GM18508 (cell line): ENCODE results near the gene ZNF462.

Experiments
- ATAC-seq: cut with Tn5 transposase; IDR thresholded peaks from one replicate; pipeline ENCODE4 v1.9.1; 2021; ENCODE audit warnings: moderate number of reproducible peaks; ENCODE audit not compliant: insufficient read depth, unreplicated experiment

Gene ZNF462

GRCh38 chr9:106954974-106955850 lies 92.2 kb downstream of the ZNF462 start:
- no peak for ATAC-seq

DNA sequence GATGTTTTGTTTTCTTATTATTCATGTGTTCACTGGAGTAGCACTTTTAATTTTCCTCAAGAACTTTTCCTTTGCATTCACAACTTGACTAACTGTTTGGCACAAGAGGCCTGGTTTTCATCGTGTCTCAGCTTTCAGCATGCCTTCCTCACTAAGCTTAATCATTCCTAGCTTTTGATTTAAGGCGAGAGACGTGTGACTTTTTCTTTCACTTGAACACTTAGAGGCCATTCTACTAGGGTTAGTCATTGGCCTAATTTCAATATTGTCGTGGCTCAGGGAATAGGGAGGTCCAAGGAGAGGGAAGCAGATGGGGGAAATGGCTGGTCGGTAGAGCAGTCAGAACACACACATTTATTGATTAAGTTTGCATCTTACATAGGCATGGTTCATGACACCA lies 94.0 kb downstream of the ZNF462 start:
- no peak for ATAC-seq

DNA sequence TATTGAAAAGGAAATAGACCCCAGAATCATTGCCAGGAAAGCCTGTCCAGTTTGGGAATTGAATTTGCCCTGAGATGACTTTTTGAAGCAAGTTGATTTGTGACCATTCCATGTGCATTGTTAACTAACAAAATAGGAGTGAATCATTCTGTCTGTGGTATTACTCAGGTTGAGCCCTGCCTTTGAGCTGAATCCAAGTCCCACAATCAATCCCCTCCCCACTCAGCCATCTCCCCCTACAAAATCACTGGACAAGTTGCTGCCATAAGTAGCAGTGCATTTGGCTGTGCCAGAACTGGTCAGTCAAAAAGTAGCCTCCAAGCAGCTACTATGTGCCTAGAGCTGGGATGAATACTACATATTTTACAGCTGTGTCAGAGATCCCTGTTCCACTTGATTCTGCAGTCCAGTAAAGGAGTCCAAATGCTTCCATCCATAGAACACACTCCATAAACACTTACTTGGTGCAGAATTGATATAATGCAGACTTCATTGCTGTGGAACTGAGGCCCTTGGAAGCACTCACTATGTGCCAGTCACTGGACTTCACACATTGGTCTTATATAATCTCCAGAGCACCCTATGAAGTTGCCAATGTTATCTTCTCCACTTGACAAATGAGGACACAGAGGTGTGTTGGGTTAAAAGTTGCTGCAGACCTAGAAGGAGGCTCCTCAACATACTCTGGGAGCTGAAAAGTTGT lies 96.1 kb downstream of the ZNF462 start:
- no peak for ATAC-seq

DNA sequence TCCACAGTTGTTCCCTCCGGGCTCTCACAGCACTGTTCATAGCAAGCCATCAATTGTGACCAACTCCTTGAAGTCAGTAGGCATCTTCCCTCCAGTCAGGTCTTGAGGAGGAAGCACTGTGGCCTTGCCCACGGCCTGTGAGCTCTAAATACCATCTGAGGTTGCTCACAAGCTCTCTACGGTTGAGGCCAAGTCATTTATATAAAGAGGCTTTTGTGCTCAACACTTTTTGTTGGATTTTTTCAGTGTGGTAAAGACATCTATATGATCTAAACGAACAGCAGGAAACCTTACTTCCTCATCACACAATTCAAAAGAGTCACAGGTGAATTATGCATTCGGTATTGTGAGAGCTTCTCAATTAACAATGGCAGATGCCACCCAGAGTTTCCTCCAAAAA lies 97.3 kb downstream of the ZNF462 start:
- ATAC-seq: no peak

GRCh38 chr9:106961623-106962022 lies 98.7 kb downstream of the ZNF462 start:
- ATAC-seq: no peak

DNA sequence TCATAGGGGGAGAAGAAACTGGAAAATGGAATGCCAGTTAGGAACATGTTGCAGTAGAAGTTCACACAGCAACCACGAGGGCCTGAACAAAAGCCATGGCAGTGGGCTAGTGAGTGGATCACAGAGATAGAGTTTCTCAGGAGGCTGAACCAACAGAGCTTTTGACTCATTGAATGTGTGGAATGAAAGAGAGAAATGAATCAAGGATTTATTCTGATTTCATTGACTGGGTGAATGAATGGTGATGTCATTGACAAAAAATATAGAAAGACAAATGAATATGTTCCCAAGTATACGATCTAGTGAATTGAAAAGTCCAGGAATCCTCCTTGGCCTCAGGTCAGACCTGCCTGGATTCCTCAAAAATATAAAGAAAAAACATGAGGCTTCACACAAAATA lies 99.2 kb downstream of the ZNF462 start:
- no peak for ATAC-seq

GRCh38 chr9:106962615-106963363 lies 99.8 kb downstream of the ZNF462 start:
- ATAC-seq: no peak

GRCh38 chr9:106963684-106964083 lies 100.7 kb downstream of the ZNF462 start:
- no peak for ATAC-seq

DNA sequence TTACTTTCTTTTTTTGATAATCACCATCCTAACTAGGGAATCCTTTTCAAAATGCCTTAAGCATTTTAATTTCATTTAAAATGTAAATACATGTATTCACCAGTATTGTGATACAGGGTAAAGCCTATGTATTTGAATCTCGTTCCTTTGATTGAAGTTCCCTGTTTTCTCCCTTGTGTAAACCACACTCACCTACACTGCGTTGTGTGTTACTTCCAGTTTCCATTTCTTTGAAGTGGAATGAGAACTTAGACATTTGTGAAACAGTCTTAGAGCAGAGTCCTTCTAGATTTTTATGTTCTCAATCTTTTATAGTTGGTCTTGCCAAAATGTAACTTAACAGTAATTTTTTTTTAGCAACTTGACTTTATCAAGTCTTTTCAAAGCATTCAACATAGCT lies 101.4 kb downstream of the ZNF462 start:
- no peak for ATAC-seq

DNA sequence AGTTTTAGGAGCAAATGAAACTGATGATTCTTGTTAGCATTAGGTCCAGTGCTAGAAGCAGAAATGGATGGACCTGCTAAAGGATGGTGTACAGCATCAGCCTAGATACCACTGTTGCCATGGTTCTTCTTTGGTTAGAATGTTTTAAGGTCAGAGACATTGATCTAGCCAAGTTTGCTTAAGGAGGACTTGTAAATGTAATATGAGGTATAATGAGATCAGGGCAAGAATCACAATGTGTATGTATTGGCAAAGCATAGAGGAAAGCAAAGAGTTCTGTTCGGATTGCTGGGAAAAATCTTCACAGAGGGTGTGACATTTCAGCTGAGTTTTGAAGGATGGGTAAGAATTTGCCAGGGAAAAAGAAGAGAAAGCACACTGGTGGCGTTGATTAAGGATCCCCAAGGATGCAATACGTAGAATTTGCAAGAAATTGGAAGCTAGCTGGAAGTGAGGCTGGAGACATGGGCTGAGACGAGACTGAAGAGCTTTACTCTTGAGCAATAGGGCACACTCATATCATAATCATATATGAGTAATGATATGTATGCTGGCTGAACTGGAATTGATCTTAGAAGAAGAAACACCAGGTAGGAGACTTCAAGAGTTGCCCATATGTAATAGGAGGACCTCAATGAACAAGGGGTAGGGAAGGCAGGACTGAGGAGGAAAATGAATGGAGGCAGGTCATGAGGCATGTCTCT lies 102.0 kb downstream of the ZNF462 start:
- ATAC-seq: no peak

GRCh38 chr9:106966481-106966880 lies 103.5 kb downstream of the ZNF462 start:
- ATAC-seq: no peak

DNA sequence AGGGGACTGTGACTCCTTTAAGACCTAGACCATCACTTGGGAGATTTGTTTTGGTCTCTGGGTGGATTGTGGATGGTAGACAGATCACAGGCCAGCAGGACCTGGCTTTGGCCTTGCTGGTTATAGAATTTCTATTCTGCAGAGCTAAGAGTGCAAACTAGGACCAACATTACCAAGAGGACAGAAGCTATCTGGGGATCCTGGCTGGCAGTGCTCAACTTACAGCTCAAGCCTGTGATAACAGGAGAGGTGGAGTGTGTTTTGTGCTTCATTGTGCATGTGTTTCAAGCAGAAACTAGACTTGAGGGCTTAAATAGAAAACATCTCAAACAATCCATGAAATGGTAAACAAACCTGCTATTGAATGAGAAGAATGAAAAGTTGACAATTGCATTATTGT lies 106.7 kb downstream of the ZNF462 start:
- no peak for ATAC-seq

DNA sequence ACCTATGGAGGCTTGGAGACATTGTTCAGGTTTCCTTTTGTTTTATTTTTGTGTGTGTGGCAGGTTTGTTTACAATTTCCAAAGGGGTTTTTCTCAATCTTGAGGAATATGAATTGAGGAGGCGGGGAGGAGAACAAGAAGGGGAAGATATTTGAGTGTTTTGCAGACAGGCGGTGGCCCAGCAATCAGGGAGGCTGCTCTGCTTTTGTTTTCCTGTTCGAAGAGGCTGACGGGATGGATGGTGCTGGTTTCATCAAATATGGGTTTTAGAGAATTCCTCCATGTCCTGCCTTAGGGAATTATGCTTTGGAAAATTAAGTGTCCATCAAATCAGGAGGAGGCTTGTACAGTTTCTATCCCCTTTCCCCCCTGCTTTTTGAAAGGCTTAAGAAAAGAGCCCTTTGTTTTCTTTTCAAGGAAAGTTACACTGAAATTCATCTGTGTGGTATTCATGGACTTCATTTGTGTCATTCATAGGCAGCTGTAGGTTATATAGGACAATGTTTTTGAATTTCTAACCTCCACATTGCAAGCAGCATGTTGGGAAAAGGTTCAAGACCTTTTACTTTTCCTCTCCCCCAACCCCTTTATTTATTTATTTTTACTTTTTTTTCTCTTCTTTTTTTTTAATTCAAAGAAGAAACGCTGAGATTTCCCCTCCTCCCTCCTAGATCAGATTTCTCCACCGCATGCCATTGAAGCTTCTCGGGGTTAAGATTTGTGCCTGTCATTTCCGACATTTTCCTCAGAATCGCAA lies 107.4 kb downstream of the ZNF462 start:
- no peak for ATAC-seq

DNA sequence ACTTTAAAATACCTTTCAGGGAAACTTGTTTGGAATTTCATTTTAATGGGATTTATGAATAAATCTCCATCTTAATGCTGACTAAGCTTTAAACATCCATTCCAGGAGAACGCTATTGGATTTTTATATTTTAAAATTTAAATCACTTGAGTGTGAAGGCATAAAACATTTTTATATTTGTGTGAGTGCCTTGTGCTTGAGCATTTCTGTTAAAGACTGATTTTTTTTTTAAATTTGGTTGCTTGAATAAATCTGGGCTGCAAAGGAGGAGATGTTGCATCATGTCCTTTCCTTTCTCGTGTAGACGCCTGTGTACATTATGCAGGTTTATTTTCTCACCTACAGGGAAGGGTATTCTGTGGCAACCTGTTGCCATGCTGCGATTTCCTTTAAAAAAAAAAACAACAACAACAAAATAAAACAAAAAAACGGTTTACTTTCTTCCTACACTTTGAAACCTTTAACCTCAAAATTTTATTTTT lies 108.1 kb downstream of the ZNF462 start:
- ATAC-seq: no peak

DNA sequence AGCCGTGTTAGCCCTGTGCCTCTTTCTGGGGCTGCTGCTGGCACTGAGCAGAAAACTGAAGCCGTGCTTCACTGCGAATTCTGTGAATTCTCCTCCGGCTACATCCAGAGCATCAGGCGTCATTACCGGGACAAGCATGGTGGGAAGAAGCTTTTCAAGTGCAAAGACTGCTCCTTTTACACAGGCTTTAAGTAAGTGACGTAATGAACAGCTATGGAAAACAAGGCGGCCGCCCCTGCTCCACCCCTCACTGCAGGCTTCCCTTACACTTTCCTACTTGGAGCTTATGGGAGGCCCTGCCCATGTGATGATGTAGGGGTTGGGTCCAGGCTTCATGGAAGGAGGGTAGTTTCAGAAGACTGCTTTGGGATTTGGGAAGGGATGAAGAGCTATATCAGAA lies 109.1 kb downstream of the ZNF462 start:
- ATAC-seq: no peak

- ATAC-seq: no peak
These were observed 111.4 kb downstream of the ZNF462 start for GRCh38 chr9:106974341-106974740.

DNA sequence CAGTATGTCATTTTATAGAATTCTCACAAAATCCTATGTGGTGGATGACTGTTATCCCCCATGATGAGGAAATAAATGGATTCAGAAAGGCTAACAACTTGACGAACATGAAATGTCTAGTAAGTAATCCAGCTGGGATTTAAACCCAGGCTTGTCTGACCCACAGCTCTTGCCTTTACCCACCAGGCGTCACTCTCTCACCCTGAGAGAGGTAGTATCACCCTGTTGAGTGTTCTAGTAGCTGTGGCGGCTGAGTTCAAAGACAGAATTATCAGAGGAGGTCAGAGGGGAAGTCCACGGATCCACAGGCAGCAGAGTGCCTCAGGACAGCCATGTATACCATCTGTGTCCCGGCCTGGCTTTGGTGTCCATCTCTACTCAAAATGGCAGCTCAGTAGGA lies 113.8 kb downstream of the ZNF462 start:
- ATAC-seq: no peak

DNA sequence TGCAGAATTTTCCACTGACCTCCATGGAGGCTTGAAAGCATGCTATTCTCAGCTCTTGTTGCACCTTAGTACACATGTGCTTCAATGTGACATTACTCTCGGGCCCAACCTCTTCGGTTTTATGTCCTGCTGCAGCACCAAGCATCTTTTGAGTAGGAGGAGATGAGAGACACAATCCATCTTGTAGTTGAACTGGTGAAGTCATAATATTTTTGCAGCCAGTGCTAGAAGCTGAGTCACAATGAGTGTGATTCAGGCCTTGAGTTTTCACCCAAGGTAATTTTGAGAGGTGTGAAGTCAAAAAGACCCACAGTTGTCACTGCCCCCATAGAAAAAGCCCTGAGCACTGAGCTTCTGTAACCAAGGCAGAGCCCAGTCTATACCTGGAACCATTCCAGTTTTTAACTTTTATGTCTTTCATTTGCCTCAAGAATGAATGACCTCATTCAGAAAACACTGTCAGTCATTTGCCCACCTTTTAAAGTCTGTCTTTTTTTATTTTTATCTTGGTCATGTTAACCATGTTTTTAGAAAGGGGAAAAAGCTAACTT lies 117.7 kb downstream of the ZNF462 start:
- ATAC-seq: no peak
